Esophagus squamous epithelium (tissue), 4 donors: ENCODE measurements around the gene NGFR.

Experiments
- POLR2A ChIP-seq, 4 donors: fragments of 450-650 bp; IDR thresholded peaks; one replicate each; pipeline ENCODE4 v1.6.1; 2017; ENCODE audit warnings: antibody characterized with exemption in 4 of 4, mild to moderate bottlenecking in 4 of 4, moderate library complexity in 3 of 4
- TF ChIP-seq, protein P1 (sequence below), 6 experiments: fragments of 450-650 bp in 4 of 6; fragments of 200-600 bp in 2 of 6; sonication (generic) in 2 of 6; IDR thresholded peaks; one replicate each; pipeline ENCODE4 v1.5.1; 2016 to 2019; ENCODE audit warnings: antibody characterized with exemption in 6 of 6, mild to moderate bottlenecking in 4 of 6, moderate library complexity in 4 of 6

DNA sequence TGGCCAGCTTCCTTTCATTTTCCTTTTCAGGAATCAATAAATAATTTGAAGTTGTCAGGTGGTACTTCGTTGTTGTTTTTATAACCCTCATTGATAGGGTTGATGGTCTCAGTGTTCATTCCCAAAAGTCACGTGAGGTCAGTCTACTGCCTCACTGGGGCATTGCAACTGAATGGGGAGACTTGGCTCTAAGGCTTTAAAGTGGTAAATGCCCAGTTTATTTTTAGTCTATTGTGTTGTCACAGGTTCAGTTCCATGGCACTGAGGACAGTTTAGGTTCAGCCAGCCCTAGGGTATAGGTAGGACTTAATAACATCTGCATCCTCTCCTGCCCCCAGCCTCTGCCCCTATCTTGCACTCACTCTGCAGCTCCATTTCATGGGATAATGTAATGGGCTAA, 33.5 kb upstream of the NGFR start:
- TF ChIP-seq, protein P1, sequence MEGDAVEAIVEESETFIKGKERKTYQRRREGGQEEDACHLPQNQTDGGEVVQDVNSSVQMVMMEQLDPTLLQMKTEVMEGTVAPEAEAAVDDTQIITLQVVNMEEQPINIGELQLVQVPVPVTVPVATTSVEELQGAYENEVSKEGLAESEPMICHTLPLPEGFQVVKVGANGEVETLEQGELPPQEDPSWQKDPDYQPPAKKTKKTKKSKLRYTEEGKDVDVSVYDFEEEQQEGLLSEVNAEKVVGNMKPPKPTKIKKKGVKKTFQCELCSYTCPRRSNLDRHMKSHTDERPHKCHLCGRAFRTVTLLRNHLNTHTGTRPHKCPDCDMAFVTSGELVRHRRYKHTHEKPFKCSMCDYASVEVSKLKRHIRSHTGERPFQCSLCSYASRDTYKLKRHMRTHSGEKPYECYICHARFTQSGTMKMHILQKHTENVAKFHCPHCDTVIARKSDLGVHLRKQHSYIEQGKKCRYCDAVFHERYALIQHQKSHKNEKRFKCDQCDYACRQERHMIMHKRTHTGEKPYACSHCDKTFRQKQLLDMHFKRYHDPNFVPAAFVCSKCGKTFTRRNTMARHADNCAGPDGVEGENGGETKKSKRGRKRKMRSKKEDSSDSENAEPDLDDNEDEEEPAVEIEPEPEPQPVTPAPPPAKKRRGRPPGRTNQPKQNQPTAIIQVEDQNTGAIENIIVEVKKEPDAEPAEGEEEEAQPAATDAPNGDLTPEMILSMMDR (IDR thresholded peaks at IDR 0.05) = no peak
- TF ChIP-seq POLR2A (IDR thresholded peaks at IDR 0.05) = no peak
